ENCODE results near the gene PHIP.

PHIP gene

DNA sequence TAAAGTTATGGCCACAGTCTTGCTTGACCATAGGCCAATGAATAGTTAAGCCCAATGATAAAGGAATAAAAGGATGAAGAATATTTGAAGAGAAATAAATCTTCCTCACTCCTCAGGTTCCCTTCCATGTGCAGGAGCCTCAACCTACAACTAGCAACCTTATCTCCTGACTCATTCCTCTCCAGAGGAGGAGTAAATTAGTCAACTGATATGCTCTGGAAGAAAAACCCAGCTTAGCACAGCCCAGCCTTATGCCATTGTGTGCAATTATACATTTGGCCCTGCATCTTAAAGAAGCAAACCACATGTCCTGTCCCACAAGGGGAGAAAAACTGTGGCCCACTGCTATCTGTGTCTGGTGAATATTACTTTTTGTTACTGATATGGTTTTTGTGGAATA is 82.1 kb downstream of the PHIP start:
- Histone ChIP-seq H3K4me1 (no peaks in the 10 kb centered on the region), H3K4me3 (no peak overlapping the region), H4K20me1 (no peaks in the 10 kb centered on the region), H3K27ac (no peak overlapping the region), H3K9me3 (peaks cover 21% of the 10 kb centered on the region), H3K27me3 (no peaks in the 10 kb centered on the region), H3K36me3 (peaks cover 71% of the 10 kb centered on the region), H3K4me2 (no peak overlapping the region), H3K9ac (no peak overlapping the region)
- no peak for TF ChIP-seq Cebpa-rat (IDR thresholded peaks at IDR 0.05)

DNA sequence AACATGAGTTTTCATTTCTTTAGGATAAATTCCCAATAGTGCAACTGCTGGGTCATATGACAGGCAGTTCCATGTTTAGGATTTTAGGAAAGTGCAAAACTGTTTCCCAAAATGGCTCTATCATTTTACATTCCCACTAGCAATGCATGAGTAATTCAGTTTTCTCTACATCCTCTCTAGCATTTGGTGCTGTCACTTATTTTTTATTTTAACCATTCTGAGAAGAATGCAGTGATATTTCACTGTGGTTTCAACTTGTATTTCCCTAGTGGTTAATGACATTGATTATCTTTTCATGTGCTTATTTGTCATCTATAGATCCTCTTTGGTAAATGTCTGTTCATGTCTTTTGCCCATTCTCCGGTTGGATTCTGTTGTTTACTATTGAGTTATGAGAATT is 82.7 kb downstream of the PHIP start:
- no peak overlapping the region for H3K4me3 ChIP-seq
- no peak for TF ChIP-seq Cebpa-rat (IDR thresholded peaks at IDR 0.05)
- H3K27ac ChIP-seq = no peak overlapping the region
- H4K20me1 ChIP-seq = no peaks in the 10 kb centered on the region
- H3K36me3 ChIP-seq = peaks cover 67% of the 10 kb centered on the region
- H3K27me3 ChIP-seq = no peaks in the 10 kb centered on the region
- peaks cover 21% of the 10 kb centered on the region for H3K9me3 ChIP-seq
- no peak overlapping the region for H3K4me2 ChIP-seq
- no peaks in the 10 kb centered on the region for H3K4me1 ChIP-seq
- H3K9ac ChIP-seq = no peak overlapping the region

DNA sequence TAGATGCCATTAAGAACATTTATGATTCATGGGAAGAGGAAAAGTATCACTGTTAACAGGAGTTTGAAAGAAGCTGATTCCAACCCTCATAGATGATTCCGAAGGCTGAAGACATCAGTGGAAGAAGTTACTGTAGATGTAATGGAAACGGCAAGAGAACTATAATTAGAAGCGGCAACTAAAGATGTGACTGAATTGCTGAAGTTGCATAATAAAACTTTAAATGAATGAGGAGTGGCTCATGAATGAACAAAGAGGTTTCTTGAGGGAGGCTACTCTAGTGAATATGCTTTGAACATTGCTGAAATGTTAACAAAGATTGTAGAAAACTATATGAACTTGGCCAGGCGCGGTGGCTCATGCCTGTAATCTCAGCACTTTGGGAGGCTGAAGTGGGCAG is 84.1 kb downstream of the PHIP start:
- H3K27me3 ChIP-seq = no peaks in the 10 kb centered on the region
- peaks cover 21% of the 10 kb centered on the region for H3K9me3 ChIP-seq
- H3K36me3 ChIP-seq = peaks cover 72% of the 10 kb centered on the region
- no peaks in the 10 kb centered on the region for H4K20me1 ChIP-seq
- no peak overlapping the region for H3K9ac ChIP-seq
- H3K4me2 ChIP-seq = no peak overlapping the region
- H3K4me3 ChIP-seq = no peak overlapping the region
- TF ChIP-seq Cebpa-rat (IDR thresholded peaks at IDR 0.05) = no peak
- H3K4me1 ChIP-seq = no peaks in the 10 kb centered on the region
- H3K27ac ChIP-seq = no peak overlapping the region

- no peak overlapping the region for H3K9ac ChIP-seq
- peaks cover 11% of the 10 kb centered on the region for H3K9me3 ChIP-seq
- H4K20me1 ChIP-seq = no peaks in the 10 kb centered on the region
- H3K4me3 ChIP-seq = no peak overlapping the region
- H3K27ac ChIP-seq = no peak overlapping the region
- no peak overlapping the region for H3K4me2 ChIP-seq
- no peak for TF ChIP-seq Cebpa-rat (IDR thresholded peaks at IDR 0.05)
- H3K36me3 ChIP-seq = peaks cover 48% of the 10 kb centered on the region
- H3K27me3 ChIP-seq = no peaks in the 10 kb centered on the region
- no peaks in the 10 kb centered on the region for H3K4me1 ChIP-seq
Measured at GRCh38 chr6:78989191-78989590, 88.9 kb downstream of the PHIP start.

GRCh38 chr6:78986161-78986560 is 91.9 kb downstream of the PHIP start:
- H3K9me3 ChIP-seq = no peaks in the 10 kb centered on the region
- TF ChIP-seq Cebpa-rat (IDR thresholded peaks at IDR 0.05) = no peak
- H3K36me3 ChIP-seq = peaks cover 49% of the 10 kb centered on the region
- no peak overlapping the region for H3K9ac ChIP-seq
- H3K4me2 ChIP-seq = no peak overlapping the region
- no peak overlapping the region for H3K27ac ChIP-seq
- H3K27me3 ChIP-seq = no peaks in the 10 kb centered on the region
- H4K20me1 ChIP-seq = no peaks in the 10 kb centered on the region
- H3K4me3 ChIP-seq = no peak overlapping the region
- no peaks in the 10 kb centered on the region for H3K4me1 ChIP-seq

GRCh38 chr6:78984225-78984950 is 93.7 kb downstream of the PHIP start:
- no peak for TF ChIP-seq Cebpa-rat (IDR thresholded peaks at IDR 0.05)
- H3K4me1 ChIP-seq = no peaks in the 10 kb centered on the region
- H3K4me2 ChIP-seq = no peak overlapping the region
- no peaks in the 10 kb centered on the region for H4K20me1 ChIP-seq
- no peaks in the 10 kb centered on the region for H3K9me3 ChIP-seq
- no peak overlapping the region for H3K27ac ChIP-seq
- H3K36me3 ChIP-seq = peaks cover 52% of the 10 kb centered on the region
- no peak overlapping the region for H3K9ac ChIP-seq
- H3K27me3 ChIP-seq = no peaks in the 10 kb centered on the region
- H3K4me3 ChIP-seq = no peak overlapping the region

- Histone ChIP-seq H3K27ac (no peak overlapping the region), H3K9me3 (no peaks in the 10 kb centered on the region), H3K4me3 (no peak overlapping the region), H4K20me1 (no peaks in the 10 kb centered on the region), H3K4me1 (no peaks in the 10 kb centered on the region), H3K27me3 (no peaks in the 10 kb centered on the region), H3K9ac (no peak overlapping the region), H3K4me2 (no peak overlapping the region), H3K36me3 (peaks cover 32% of the 10 kb centered on the region)
- TF ChIP-seq Cebpa-rat (IDR thresholded peaks at IDR 0.05) = no peak
Measured at GRCh38 chr6:78967191-78967590, 110.9 kb downstream of the PHIP start.

GRCh38 chr6:78966542-78966941 is 111.5 kb downstream of the PHIP start:
- no peaks in the 10 kb centered on the region for H3K4me1 ChIP-seq
- no peak overlapping the region for H3K4me2 ChIP-seq
- no peak overlapping the region for H3K27ac ChIP-seq
- H3K27me3 ChIP-seq = no peaks in the 10 kb centered on the region
- H3K4me3 ChIP-seq = no peak overlapping the region
- H3K9ac ChIP-seq = no peak overlapping the region
- no peaks in the 10 kb centered on the region for H3K9me3 ChIP-seq
- TF ChIP-seq Cebpa-rat (IDR thresholded peaks at IDR 0.05) = no peak
- H4K20me1 ChIP-seq = no peaks in the 10 kb centered on the region
- H3K36me3 ChIP-seq = peaks cover 33% of the 10 kb centered on the region

- H3K36me3 ChIP-seq = peaks cover 40% of the 10 kb centered on the region
- no peaks in the 10 kb centered on the region for H4K20me1 ChIP-seq
- no peak overlapping the region for H3K4me2 ChIP-seq
- no peaks in the 10 kb centered on the region for H3K27me3 ChIP-seq
- H3K4me3 ChIP-seq = no peak overlapping the region
- H3K27ac ChIP-seq = no peak overlapping the region
- H3K4me1 ChIP-seq = no peaks in the 10 kb centered on the region
- H3K9me3 ChIP-seq = no peaks in the 10 kb centered on the region
- no peak for TF ChIP-seq Cebpa-rat (IDR thresholded peaks at IDR 0.05)
- H3K9ac ChIP-seq = no peak overlapping the region
Measured at GRCh38 chr6:78962448-78962847, 115.6 kb downstream of the PHIP start.

DNA sequence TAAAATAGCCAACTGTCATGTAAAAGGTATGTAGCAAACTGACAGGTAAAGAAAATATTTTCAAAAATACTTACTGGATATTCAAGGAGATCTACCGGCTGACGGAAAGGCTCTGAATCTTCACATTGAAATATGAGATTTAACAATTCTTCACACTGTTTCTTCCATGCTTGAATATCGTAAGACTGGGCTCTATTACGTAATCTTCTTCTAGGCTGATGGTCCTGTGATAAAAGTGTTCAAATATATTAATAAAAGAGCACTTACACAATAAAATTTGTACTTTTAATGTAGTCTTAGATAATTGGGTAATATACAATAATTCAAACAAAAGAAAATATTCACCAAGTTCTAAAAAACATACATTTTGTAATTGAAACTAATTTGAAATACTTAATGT is 123.3 kb downstream of the PHIP start:
- Histone ChIP-seq H3K4me2 (no peak overlapping the region), H3K27me3 (no peaks in the 10 kb centered on the region), H3K9me3 (peaks cover 4% of the 10 kb centered on the region; the same call in 1 of the 2 replicates), H3K36me3 (peaks cover 59% of the 10 kb centered on the region), H3K9ac (no peak overlapping the region), H3K4me1 (no peaks in the 10 kb centered on the region), H4K20me1 (no peaks in the 10 kb centered on the region), H3K4me3 (no peak overlapping the region), H3K27ac (no peak overlapping the region)
- TF ChIP-seq Cebpa-rat (IDR thresholded peaks at IDR 0.05) = no peak

GRCh38 chr6:78953798-78954197 is 124.3 kb downstream of the PHIP start:
- no peak overlapping the region for H3K4me2 ChIP-seq
- H3K4me3 ChIP-seq = no peak overlapping the region
- no peak for TF ChIP-seq Cebpa-rat (IDR thresholded peaks at IDR 0.05)
- H3K9me3 ChIP-seq = peaks cover 14% of the 10 kb centered on the region
- H3K36me3 ChIP-seq = peaks cover 67% of the 10 kb centered on the region
- H4K20me1 ChIP-seq = no peaks in the 10 kb centered on the region
- no peak overlapping the region for H3K27ac ChIP-seq
- no peaks in the 10 kb centered on the region for H3K4me1 ChIP-seq
- H3K27me3 ChIP-seq = no peaks in the 10 kb centered on the region
- H3K9ac ChIP-seq = no peak overlapping the region
